Measurements from ENCODE around the gene SEC61A1.

Gene SEC61A1

GRCh38 chr3:128067489-128067888 lies 15.3 kb downstream of the SEC61A1 start:
- no peak for TF ChIP-seq POLR2A (IDR thresholded peaks at IDR 0.05; ENCODE audit: low read length)
- TF ChIP-seq GATA1 (IDR thresholded peaks at IDR 0.05; ENCODE audit: low read depth, low read length): no peak
- peak in 1 of 2 experiments; percentile 37 for DNase-seq

DNA sequence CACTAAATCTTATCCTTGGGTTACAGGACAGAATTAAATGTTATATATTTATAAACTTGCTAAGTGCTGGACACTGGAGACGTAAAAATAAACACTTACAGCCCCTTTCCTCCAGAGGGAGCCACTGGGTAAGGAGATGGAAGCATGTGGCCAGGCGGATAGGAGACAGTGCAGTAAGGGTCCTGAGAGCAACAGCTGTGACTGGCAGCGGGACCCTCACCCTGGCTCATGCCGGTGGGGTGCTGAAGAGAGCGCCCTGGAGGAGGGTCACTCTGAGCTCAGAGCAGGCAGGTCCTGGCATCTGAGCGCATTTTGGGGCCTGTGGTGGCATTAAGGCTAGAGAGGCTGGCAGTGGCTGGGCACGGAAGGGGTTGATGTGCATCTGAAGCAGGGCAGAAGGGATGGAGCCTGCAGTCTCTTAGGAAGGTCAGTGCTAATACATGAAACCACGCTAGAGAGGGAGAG lies 16.0 kb downstream of the SEC61A1 start:
- TF ChIP-seq GATA1 (IDR thresholded peaks at IDR 0.05; ENCODE audit: low read depth, low read length) (no peak), POLR2A (IDR thresholded peaks at IDR 0.05; ENCODE audit: low read length) (no peak)
- DNase-seq: peak; percentile 74 to 82

DNA sequence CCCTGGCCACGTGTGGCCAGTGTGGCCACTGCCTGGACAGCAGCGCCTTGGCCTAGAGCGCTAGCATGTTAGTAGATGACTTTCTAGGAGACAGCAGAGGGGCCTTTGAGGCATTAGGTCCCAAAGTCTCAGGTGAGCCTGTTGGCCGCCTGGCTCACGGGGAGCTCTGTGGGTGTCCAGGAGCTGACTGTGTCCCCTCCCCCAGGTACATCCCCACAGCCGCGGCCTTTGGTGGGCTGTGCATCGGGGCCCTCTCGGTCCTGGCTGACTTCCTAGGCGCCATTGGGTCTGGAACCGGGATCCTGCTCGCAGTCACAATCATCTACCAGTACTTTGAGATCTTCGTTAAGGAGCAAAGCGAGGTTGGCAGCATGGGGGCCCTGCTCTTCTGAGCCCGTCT lies 17.0 kb downstream of the SEC61A1 start:
- no peak for DNase-seq
- no peak for TF ChIP-seq POLR2A (IDR thresholded peaks at IDR 0.05; ENCODE audit: low read length)
- TF ChIP-seq GATA1 (IDR thresholded peaks at IDR 0.05; ENCODE audit: low read depth, low read length): no peak

DNA sequence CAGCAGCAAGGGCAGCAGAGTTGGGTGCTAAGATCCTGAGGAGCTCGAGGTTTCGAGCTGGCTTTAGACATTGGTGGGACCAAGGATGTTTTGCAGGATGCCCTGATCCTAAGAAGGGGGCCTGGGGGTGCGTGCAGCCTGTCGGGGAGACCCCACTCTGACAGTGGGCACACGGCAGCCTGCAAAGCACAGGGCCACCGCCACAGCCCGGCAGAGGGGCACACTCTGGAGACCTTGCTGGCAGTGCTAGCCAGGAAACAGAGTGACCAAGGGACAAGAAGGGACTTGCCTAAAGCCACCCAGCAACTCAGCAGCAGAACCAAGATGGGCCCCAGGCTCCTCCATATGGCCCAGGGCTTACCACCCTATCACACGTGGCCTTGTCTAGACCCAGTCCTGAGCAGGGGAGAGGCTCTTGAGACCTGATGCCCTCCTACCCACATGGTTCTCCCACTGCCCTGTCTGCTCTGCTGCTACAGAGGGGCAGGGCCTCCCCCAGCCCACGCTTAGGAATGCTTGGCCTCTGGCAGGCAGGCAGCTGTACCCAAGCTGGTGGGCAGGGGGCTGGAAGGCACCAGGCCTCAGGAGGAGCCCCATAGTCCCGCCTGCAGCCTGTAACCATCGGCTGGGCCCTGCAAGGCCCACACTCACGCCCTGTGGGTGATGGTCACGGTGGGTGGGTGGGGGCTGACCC lies 18.8 kb downstream of the SEC61A1 start:
- TF ChIP-seq POLR2A (IDR thresholded peaks at IDR 0.05; ENCODE audit: low read length) (no peak), GATA1 (IDR thresholded peaks at IDR 0.05; ENCODE audit: low read depth, low read length) (no peak)
- no peak for DNase-seq

DNA sequence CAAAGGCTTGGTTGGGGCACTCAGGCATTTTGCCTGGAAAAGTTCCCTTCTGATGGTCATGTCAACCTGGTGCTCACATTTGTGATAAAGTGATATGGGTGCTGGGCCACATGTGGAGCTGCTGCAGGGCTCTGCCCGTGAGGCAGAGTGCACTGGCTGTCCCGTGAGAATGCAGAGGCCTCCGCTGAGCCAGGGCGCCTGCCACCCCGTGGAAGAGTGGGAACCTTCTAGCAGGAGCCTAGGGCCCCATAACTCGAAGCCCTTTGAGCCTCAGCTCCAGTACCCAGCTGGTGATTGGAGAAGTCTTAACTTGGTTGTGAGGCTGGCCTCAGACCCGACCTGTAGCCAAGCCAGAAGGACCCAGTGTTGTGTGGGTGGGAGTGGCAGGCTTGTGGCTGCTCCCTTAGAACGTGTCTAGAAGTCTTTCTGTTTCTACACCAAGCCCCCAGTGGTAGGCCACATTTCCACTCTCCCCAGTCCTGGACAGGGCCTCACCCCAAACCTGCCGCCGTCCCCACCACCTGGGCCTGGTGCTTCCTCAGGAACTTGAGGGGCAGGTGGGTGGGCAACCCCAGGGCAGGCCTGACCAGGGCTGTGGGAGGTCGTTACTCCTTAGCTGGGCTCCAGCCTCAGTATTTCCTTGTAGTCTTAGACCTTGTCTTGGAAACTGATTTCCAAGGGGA lies 19.7 kb downstream of the SEC61A1 start:
- TF ChIP-seq POLR2A (IDR thresholded peaks at IDR 0.05; ENCODE audit: low read length): no peak
- no peak for TF ChIP-seq GATA1 (IDR thresholded peaks at IDR 0.05; ENCODE audit: low read depth, low read length)
- no peak for DNase-seq

DNA sequence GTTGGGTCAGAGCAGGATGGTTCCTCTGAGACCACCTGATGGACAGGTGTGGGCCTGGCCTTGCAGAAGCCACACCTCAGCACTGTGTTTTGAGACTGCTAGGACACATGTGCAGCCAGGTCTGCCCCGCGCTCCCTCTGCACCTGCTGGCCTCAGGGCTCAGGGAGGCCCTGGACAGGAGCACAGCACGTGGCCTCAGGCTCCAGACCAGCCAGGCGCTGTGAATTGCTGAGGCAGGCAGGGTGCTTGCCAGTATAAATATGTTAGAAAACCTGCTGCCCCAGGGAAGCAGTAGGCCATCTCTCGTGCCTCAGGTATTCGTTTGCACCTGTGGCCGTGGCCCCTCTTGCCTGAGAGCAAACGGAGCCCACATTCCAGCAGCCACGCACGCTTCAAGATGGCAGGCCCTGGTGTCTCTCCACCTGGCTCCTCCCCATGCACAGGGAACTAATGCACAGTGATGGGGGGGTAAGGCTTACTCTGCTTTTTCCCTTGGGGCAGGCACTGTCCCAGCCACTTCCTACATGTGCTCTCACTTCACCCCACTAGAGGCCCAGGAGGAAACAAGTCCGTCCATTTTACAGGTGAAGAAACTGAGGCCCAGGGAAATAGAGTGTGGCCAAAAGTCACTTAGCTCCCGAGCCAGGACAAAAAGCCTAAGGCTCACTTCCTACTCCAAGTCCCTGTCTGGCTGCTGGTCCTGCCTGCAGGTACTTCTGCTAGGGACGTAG lies 20.4 kb downstream of the SEC61A1 start:
- DNase-seq: no peak
- TF ChIP-seq POLR2A (IDR thresholded peaks at IDR 0.05; ENCODE audit: low read length): no peak
- no peak for TF ChIP-seq GATA1 (IDR thresholded peaks at IDR 0.05; ENCODE audit: low read depth, low read length)

DNA sequence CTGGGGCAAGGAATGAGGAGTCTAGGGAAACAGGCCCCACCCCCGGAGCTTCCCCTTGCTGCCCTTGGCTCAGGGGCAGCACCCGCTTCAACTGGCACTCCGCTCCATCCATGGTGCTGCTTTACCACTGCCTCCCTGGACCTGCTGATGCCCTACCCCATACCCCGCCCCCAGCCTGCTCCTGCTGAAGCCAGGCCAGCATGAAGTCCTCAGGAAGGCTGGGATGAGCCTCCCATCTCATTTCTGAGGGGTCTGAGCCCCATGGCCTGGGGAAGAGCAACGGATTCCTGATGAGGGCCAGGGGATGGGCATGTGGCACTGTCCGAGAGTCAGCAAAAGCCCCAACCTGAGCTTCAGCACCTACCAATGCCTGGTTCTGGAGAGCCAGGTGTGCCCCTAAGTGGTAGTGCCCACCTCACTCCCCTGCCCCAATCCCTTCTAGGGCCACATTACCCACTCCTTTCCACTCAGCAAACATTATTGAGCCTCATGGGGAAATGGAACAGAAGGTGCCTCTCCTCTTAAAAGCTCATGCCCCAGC lies 21.0 kb downstream of the SEC61A1 start:
- TF ChIP-seq POLR2A (IDR thresholded peaks at IDR 0.05; ENCODE audit: low read length): no peak
- TF ChIP-seq GATA1 (IDR thresholded peaks at IDR 0.05; ENCODE audit: low read depth, low read length): no peak
- no peak for DNase-seq

DNA sequence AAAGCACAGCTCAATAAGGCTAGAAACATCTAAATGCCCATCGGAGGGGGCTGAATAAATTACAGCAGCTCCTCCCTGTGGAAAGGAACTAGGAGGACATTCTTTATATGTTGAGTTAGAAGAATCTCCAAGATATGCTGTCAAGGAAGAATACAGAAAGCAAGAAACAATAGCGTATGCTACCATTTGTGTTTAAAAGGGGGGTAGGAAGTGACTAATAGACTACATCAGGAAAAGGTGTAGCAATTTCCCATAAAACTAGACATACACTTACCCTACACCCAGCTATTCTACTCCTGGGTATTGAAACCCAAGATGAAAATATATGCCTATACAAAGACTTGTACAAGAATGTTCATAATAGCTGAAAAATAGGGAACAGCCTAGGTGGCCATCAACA lies 21.6 kb downstream of the SEC61A1 start:
- TF ChIP-seq POLR2A (IDR thresholded peaks at IDR 0.05; ENCODE audit: low read length) (no peak), GATA1 (IDR thresholded peaks at IDR 0.05; ENCODE audit: low read depth, low read length) (no peak)
- no peak for DNase-seq

DNA sequence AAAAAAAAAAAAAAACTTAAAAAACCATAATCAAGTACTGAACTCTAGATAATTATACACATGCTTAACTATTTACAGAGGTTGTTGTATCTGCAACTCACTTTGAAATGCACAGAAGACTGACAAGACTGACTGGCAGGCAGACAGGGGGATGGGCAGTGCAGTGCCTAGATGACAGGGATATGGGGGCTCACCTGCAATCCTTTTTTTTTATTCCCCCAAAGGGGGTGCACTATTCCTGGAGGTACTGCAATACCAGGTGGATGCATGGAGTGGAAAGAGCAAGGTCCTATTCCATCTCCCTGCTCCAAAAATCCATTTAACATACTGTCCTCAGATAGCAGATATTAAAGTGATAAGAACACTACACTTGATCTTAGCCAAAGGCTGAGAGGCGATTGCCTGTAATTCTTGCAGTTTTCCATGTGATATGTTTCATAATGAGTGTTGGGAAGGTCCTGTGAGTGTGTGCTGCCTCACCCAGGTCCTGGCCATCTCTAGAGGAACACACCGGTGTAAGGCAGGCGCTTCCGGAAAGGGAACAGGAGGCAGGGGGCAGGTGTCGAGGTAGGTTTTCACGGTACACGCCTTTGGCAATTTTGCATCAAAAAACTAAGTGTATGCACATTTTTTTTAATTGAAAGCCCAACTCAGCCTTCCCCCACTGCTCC lies 22.7 kb downstream of the SEC61A1 start:
- DNase-seq: peak in 1 of 2 experiments; percentile 50

GRCh38 chr3:128075522-128076482 lies 23.6 kb downstream of the SEC61A1 start:
- DNase-seq: peak; percentile 92 to 97

More for the DNA sequence above, 22.7 kb downstream of the SEC61A1 start:
- TF ChIP-seq POLR2A (IDR thresholded peaks at IDR 0.05; ENCODE audit: low read length): no peak
- no peak for TF ChIP-seq GATA1 (IDR thresholded peaks at IDR 0.05; ENCODE audit: low read depth, low read length)

DNA sequence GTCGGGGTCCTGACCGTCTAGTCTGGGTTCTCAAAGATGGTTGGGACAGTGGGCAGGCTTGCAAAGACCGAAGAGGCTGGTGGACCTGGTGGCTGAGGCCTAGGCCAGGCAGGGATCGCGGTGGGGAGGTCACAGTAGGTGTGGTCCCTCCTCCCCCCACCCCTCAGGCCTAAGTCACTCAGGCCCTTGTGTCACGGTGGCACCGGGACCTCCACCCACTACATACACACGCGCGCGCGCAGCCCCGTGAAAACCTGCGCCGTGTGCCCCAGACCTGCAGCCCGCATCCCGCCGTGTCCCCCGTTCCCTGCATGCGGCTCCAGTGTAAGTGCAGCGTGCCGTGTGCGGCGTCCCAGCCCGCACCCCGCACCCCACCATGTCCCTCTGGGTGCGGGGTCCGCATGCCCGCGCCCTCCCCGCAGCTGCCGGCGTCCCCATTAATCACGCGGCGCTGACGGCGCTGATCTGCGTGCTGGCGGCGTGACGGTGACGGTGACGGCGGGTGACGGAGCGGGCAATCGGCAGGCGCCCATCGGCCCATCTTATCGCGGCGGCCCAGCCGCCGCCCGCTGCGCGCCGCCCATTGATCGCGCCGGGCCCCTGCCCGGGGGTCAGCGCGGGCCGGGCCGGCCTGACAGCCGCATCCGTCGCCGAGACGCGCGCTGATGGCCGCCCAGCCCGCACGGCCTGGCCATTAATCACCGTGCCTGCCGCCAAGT lies 24.4 kb downstream of the SEC61A1 start:
- TF ChIP-seq GATA1 (IDR thresholded peaks at IDR 0.05; ENCODE audit: low read depth, low read length) (peak; percentile 54), POLR2A (IDR thresholded peaks at IDR 0.05; ENCODE audit: low read length) (peak; percentile 85)
- peak; percentile 95 to 97 for DNase-seq

More at GRCh38 chr3:128075522-128076482, 23.6 kb downstream of the SEC61A1 start:
- peak; percentile 56 for TF ChIP-seq POLR2A (IDR thresholded peaks at IDR 0.05; ENCODE audit: low read length)
- TF ChIP-seq GATA1 (IDR thresholded peaks at IDR 0.05; ENCODE audit: low read depth, low read length): no peak

DNA sequence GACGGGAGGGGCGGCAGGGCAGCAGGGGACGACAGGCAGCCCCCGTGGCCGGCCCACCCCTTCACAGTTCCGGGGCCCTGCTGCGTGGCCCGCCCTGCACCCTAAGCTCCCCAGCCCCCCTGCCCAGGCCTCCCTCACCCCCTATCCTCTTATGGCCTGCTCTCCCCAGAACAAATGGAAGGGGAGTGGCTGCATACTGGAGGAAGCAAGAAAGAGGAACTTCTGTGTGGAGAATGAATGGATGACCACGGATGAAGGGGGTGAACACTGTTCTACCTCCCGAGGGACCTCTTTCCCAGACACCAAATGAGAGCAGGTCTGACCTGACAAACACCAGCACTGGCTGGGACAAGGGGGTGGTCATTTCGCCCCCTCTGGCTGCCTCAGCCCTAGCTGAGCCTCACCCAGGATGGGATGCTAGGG lies 25.0 kb downstream of the SEC61A1 start:
- DNase-seq: peak in 1 of 2 experiments; percentile 86
- TF ChIP-seq GATA1 (IDR thresholded peaks at IDR 0.05; ENCODE audit: low read depth, low read length) (no peak), POLR2A (IDR thresholded peaks at IDR 0.05; ENCODE audit: low read length) (peak; percentile 16)
